SKM-1 (cell line): ENCODE results near the gene TCF19.

ENCODE experiments used
- DNase-seq: peaks from one replicate; lab custom pipeline; 2025; ENCODE audit not compliant: unreplicated experiment; lab: John Stamatoyannopoulos, UW

The TCF19 gene

DNA sequence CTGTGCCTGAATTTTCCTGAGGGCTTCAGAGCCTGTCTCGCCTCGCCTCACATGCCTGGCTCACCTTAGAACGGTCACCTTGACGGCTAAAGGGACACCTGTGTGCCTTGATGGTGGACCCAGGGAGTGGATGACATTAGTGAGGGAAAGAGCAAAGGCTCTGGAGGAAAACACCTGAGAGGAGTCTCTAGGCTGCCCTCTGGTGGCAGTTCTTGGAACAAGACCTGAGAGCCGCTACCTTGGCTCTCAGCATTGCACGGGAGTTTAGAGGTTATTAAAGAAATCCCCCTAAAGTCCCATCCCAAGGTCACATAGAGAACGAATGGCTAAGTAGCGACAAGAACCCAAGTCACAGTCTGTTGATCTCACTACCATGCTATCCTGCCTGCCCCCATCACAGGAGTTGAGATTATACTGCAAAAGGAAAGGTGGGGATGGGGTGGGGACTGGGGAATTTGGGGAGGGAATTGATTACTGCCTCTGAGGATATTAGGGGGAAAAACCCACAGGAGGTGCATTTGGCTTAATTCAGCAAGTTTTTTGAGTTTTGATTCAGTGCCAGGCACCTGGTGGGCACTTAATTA, 30.2 kb upstream of the TCF19 start:
- peak; percentile 7 for DNase-seq

DNA sequence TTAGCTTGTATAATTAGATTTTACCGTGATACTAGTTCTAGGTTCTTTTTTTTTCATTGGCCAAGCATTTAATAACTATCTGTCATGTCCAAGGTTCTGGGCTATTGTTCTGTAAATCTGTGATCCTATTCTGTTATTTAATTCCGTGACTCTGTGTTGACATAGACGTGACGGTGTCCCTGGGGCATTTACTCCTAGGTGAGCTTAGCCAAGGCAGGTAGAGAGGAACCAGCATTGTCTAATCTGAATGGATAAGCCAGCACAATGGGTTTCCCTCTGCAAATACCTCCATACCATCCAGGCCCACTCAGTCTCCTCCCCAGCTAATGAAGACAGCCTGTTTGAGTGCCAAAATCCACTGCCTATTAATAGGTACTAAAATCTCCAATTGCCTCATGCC, 29.3 kb upstream of the TCF19 start:
- DNase-seq = no peak

DNA sequence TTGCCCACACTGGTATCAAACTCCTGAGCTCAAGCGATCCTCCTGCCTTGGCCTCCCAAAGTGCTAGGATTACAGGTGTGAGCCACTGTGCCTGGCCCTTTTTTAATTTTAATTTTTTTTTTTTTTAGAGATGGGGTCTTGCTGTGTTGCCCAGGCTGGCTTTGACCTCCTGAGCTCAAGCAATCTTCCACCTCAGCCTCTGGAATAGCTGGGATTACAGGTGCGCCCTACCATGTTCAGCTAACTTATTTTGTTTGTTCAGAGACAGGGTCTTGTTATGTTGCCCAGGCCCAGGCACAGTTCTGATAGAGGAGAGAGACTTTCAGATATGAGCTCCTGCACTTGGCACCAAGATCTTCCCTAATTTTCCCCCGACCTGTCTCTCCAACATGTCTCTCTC, 27.6 kb upstream of the TCF19 start:
- DNase-seq = no peak

DNA sequence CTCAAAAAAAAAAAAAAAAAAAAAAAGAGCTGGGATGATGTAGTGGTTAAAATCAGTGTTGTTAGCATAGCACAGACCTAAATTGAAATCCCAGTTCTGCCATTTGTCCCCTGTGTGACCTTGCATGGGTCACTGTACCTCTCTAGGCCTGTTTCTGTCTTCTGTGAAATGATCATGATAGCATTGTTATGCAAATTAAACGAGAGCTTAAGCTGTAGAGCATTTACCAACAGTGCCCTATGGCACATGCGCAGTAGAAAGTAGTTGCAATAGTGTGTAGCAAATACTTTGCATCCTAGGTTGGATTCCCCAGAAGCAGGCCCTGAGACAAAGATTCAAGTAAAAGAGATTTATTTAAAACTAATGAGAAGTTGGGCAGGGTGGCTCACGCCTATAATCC, 26.8 kb upstream of the TCF19 start:
- no peak for DNase-seq

DNA sequence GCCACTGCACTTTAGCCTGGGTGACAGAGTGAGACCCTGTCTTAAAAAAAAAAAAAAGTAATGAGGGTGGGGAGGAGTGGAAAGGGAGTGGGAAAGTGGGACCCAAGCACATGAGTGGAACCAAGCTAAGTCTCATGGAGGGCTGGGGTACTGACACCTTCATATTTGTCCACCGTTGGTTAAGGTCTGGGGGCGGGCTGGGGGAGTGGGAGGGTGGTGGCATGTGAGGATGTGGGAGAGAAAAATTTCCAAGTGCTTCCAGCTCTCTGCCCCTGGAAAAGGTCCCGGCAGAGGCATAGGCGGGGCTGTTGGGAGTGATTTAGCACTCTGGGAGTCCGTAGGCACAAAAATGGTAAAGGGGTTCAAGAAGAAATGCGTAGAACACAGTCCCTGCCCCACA, 25.6 kb upstream of the TCF19 start:
- DNase-seq = no peak

DNA sequence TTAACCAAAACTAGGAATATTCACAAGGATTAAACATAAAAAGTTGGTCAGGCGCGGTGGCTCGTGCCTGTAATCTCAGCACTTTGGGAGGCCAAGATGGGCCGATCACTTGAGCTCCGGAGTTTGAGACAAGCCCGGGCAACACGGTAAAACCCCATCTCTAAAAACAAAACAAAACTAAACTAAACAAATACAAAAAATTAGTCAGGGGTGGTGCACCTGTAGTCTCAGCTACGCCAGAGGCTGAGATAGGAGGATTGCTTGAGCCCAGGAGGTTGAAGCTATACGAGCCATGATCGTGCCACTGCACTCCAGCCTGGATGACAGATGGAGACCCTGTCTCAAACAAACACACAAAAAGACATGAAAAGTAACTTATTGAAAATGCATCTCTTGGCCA, 22.7 kb upstream of the TCF19 start:
- no peak for DNase-seq

DNA sequence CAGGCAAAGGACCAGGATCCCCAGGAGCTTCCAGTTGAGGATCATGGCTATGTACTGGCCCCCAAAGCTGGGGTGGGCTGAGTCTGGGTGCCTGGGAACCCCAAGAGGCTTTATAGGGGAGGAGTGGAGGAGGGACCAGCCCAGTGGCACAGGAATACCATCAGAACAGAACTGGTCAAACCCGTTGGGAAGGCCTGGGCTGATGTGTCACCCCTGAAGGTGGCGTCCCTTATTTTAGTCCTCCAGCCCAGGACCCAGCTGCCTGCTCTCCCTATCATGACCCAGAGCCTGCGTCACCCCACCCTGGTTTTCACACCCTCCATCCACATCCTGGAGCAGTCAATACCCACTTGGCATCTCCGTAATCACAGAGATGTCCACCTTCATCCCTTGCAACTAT, 19.4 kb upstream of the TCF19 start, which contains the start of gene PSORS1C2:
Gene PSORS1C2 (minus strand): TSS at position 85 of the 400 bp plus-strand sequence. CDS start 40 bp downstream, at position 45.
- DNase-seq = no peak

DNA sequence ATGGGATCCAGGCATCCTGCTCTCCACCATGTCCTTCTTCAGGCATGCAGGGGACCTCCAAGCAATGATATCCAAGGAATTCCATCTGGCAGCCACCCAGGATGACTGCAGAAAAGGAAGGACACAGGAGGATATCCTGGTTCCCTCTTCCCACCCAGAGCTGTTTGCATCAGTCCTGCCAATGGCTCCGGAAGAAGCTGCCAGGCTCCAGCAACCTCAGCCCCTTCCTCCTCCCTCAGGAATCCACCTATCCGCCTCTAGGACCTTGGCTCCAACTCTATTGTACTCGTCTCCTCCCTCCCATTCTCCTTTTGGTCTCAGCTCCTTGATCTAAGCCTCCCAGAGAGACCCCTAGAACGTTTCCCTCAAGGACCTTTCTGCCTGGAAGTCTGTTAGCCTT, 18.8 kb upstream of the TCF19 start:
- no peak for DNase-seq

DNA sequence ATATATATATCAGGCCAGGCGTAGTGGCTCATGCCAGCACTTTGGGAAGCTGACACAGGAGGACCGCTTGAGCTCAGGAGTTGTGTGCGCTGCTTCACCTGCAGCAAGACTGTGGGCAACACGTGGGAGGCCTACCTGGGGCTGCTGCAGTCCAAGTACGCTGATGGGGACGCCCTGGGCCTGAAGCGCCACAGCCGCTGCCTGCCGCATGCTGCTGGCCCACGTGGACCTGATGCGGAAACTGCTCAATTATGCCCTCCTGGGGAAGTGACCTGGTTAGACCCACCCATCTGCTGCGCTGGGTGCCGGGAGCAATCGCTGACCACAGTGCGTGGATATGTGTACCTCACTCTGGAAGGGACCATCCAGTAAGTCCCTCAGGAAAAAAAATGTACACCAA, 17.7 kb upstream of the TCF19 start:
- no peak for DNase-seq

DNA sequence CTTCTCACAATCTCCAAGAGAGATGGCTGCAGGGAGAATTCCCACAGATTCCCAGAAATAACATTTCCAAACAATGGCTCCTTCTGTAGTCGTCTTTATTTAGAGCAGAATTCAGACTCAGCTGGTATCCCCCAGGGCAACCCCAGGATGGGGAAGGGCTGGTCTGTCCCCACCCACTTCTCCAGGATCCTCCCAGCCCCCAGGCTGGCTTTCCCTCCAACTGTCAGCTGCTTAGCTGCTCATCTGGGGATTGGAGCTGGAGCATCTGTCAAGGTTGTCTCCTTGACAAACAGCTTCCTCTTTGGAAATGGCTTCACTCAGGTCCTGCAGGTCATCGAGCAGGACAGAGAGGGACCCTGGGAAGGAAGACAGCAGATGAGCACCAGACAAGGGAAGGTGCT, 16.0 kb upstream of the TCF19 start:
- DNase-seq = no peak

DNA sequence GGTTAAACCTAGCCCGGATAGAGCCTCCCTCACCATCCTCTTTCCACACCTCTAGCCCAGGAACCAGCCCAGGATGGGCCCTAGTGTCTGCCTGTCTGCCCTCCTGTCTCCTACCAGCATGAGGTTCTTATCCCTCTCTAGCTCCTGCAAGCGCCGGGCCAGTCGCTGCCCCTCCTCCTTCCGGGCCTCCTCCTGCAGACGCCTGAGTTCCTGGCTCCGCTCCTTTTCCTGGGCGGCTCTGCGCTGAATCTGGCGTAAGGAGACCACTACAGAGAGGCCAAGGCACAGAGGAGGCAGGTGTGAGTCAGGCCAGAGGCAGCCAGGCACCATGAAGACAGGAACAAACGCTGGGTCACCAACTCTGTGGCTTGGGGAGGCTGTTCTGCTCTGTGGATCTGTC, 15.2 kb upstream of the TCF19 start:
- no peak for DNase-seq

DNA sequence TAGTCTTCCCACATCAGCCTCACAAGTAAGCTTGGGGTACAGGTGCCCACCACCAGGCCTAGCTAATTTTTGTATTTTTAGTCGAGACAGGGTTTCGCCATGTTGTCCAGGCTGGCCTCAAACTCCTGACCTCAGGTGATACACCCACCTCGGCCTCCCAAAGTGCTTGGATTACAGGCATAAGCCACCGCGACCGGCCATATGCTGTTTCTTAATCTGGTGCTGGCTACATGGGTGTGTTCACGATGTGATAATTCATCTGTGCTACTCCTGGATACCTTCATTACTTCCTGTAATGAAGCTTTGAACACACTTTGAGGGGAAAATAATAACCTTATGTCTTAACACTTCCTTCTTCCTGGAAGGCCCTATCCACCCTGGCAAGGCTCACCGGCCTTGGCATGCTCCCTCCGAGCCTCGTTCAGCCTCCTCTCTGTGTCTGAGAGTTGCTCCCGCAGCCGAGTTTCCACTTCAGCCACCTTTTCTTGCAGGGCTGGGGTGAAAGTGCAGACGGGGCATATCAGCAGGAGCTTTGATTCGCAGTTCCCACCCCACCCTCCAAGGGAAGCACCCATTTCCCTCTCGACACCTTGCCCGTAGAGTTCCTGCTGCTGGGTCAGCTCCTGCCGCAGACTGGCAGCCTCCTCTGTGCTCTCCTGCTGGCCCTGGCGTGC, 14.0 kb upstream of the TCF19 start:
- DNase-seq = no peak

DNA sequence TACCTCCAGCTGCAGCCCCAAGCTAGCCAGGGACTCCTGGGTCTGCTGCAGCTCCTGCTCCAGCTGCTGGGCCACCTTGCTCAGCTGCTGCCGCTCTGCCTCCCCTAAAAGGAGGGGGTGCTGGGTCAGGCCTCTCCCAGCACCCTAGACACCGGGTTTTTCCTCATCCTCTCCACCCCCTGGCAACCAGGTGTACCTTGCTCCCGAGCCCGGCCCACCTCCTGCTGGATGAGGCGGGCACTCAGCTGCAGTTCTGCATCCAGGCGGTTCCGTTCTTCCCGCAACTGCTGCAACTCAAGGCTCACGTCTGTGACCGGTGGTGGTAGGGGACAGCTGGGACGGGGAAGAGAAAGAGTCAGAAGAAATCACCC, 13.4 kb upstream of the TCF19 start:
- no peak for DNase-seq

DNA sequence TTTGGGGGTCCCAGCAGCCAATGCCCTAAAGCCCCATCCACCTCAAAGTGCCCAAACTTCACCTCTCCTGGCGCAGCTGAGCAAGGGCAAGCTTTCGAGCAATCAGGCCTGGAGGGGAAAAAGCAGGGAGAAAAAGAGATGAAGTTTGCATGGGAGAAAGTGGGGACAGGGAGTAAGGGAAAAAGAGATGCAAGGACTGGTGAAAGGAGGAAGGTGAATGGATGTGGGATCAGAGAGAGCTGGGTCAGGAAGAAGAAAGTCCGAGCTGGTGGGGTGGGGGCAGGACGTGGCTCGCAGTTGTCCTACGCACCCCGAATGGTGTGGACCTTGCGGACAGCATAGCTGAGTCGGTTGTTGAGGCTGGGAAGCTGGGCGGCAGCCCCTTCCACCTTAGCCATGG, 13.0 kb upstream of the TCF19 start:
- DNase-seq = no peak

DNA sequence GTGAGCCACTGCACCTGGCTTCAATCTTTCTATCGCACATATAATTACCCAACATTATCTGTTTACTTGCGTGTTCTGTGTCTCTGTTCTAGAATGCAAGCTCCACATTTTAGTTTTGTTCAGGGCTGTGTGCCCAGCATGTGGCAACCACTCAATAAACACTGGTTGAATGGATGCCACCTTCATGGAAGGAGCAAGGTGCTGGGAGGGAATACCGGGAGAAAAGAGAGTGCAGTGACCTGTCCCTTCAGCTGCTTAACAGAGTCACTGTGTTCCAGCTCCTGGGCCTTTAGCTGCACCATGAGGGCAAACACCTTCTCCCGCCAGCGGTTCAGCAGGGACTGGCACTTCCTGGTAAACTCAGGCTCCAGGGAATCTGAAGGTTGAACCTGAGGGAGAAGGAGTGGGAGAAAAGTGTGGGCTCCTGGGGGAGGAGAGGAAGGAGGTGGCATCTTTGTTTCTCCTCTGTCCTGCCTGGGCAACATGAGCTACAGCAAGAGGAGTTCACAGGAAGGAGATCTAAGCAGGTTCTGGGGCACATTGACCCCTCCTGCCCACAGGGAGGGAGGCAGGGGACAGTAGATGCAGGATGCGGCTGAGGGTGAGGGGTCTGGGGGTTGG, 8.5 kb upstream of the TCF19 start:
- no peak for DNase-seq

DNA sequence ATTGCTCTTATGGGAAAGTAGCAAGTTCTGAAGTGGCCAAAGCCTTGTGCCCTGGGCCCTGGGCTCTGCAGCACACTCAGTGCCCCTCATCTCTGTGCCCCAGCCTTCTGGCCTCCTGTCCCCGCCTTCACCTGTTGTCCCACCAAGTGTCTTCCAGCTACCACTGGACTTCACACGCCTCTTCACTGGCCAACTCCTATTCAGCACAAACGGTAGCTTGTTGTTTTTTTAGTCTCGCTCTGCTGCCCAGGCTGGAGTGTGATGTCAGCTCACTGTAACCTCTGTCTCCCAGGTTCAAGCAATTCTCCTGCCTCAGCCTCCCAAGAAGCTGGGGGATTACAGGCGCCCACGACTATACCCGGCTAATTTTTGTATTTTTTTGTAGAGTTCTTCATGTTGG, 5.6 kb upstream of the TCF19 start:
- no peak for DNase-seq

DNA sequence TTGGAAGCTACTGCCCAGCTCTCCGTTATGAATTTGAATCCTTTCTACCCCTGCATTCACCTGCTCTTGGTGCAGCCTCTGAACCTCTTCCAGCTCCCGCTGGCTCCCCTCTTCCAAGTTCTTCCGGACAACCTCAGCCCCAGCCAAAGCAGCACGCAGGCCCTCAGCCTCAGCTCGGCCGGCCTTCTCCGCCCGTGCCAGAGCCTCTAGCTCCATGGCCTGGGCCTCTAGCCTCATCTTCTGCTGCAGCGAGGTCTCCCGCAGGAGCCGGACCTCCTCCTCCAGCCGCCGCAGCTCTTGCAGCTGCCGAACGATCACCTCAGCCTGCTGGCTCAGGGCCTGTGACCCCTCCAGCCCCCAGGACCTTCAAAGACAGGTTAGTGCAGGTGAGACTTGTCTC, 4.0 kb upstream of the TCF19 start:
- no peak for DNase-seq

DNA sequence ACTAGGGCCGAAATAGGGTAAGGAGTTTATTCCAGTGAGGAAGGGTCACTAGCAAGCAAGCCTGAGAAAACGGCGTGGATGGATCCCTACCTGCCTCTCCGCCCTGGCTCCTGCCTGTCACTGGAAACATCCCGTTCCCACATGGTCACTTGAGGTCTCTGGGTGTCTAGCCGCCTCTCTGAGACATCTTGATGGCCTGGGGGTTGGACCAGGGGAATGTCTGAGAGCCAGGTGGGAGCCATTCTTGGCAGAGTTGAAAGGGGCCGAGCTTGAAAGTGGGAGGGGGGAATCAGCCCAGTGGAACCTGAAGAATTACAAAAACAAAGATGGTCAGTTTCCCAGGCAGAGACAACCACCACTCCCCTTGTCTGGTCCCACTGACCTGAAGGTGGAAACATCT, 1.7 kb upstream of the TCF19 start:
- no peak for DNase-seq

DNA sequence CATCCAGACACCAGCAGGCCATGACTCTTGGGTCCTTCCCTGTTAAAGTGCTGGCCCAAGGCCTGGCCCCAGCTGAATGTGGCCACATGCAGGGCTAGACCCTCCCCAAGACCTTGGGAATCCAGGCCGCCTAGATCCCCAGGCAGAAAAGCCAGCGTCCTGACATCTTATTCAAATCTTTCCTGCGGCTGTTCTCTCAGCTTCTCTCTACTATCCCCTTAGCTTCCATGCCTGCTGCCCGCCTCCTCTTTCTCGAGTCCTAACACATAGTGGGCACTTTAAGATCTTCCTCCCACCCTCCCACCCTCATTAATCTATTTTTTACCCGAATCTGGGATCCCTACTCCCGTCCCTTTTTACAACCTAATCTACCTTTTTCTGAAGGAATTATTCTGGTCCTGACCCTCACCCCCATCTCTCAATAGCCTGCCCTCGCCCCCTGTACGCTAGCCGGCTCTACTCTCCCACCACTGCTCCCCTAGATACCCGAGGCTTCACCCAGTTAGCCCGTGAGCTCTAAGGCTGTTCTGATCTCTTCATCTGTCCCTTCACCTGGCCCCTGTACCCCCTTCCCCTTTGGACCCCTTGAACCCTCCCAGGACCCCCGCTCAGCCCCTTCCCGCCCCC, 763 bp upstream of the TCF19 start, which contains the start of gene CCHCR1:
Gene CCHCR1 (minus strand): TSS at position 290 of the 627 bp plus-strand sequence. CDS start 202 bp downstream, at position 88.
- no peak for DNase-seq

DNA sequence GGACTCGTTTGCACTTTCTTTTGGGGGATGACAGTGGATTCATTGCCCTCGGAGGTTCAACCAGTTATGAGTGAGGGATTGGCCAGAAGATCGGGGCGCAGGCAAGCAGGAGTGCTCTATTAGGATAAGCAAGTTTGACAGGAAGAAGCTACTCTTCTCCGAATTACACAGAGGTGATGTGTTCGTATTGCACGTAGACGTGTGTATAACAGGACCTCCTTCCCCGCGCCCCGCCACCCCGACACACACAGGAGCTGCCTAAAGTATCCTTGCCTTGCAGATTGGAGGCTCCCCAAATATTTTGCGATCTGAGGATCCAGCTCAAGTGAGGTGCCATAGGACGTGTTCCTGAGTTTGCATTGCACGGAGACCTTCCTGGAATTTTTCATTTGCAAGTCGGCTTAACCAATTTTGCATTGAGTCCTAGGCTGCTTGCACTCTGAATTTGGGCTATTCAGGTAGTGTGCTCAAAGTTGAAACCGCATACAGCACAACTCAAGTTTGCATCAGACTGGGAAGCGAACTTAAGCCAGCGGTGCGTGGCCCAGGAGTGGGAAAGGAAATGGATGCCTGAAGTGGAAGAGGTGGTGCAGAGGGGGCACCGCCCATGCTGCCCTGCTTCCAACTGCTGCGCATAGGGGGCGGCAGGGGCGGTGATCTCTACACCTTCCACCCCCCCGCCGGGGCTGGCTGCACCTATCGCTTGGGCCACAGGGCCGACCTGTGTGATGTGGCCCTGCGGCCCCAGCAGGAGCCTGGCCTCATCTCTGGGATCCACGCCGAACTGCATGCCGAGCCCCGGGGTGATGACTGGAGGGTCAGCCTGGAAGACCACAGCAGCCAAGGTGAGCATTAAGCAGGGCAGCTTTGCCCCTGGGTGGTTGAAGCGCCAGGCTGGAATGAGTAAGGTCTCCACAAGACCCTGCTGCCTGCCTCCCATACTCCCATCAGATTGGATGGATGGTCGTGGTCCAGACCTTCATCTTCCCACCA, 770 bp downstream of the TCF19 start:
- DNase-seq = no peak
